Central memory CD8-positive, alpha-beta T cell (primary cell): Measurements from ENCODE around the gene TMEM185B.

Experiments used
- ATAC-seq: fragments of 150-1000 bp; cut with Tn5 transposase; replicated peaks from 2 replicates; pipeline ENCODE4 v1.10.0; 2022; ENCODE audit warnings: mild to moderate bottlenecking, moderate FRiP score, moderate number of reproducible peaks; ENCODE audit not compliant: poor library complexity, severe bottlenecking; ENCODE audit errors: extremely low read depth
- DNase-seq, 2 donors: peaks; one replicate each; pipeline ENCODE4 v3.0.0; 2021; ENCODE audit warnings: low spot score in 2 of 2
- H3K27ac Mint-ChIP-seq: one replicate; pipeline ENCODE4 v1.8.0; 2022; ENCODE audit warnings: low read depth, mild to moderate bottlenecking, moderate library complexity, mixed read lengths
- H3K27me3 Mint-ChIP-seq: one replicate; pipeline ENCODE4 v1.8.0; 2022; ENCODE audit warnings: mixed read lengths
- H3K36me3 Mint-ChIP-seq: one replicate; pipeline ENCODE4 v1.8.0; 2022; ENCODE audit warnings: mild to moderate bottlenecking, moderate library complexity, mixed read lengths; ENCODE audit not compliant: insufficient read depth
- H3K4me1 Mint-ChIP-seq: one replicate; pipeline ENCODE4 v1.8.0; 2022; ENCODE audit warnings: mixed read lengths
- H3K4me3 Mint-ChIP-seq: one replicate; pipeline ENCODE4 v1.8.0; 2022; ENCODE audit warnings: mild to moderate bottlenecking, moderate library complexity, mixed read lengths
- H3K9me3 Mint-ChIP-seq: one replicate; pipeline ENCODE4 v1.8.0; 2022; ENCODE audit warnings: mixed read lengths

Gene TMEM185B

DNA sequence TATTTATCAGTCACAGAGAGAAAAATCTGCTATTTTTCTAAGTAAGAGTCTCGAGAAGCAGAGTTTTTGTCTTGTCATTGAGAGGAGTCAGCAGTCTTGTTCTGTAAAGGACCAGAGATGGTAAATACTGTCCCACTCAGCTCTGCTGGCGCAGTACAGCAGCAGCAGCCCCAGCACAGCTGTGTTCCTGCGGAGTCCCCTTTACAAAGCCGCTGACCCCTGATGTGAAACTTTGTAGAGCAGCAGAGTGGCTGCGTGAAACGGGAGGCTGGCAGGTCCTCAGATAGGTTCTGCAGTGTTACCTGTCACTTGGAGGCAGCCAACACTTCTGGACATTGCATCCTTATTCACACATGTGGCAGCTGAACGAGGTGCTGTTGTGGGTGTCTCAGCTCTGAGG lies 45.2 kb downstream of the TMEM185B start:
- Mint-ChIP-seq H3K9me3 (no peaks in the 10 kb centered on the region), H3K27me3 (no peaks in the 10 kb centered on the region), H3K4me1 (peaks cover 37% of the 10 kb centered on the region), H3K36me3 (peaks cover 9% of the 10 kb centered on the region), H3K4me3 (peak overlapping the region; percentile 85), H3K27ac (peak overlapping the region; percentile 96)
- DNase-seq: no peak
- no peak for ATAC-seq

DNA sequence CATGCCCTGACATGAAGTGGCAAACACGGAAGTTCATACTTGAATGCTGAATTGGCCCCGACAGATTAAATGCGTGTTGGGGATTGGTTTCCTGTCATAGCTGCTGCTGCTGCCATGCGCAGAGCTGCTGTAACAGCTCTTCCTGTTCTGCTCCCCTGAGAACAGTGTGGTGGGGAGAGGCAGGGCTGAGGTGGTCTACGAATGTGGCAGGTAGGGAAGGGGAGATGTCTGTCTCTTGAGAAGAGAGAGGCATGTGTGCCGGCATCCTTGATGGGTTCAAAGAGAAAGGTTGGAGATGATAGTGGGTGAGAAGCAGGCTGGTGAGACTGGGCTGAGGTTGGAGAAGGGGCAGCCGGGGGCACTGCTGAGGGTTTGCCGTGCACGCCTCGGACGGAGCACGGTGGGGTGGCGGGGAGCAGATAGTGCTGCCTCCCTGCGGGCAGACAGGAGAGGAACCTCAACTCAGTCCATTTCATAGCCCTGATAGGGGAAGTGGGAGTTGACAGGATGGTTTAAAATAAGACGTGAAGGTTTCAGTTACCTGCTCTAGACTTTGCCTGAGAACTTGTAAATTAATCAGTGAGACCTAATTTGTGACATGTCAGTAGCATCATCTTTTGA lies 46.1 kb downstream of the TMEM185B start:
- Mint-ChIP-seq H3K9me3 (no peaks in the 10 kb centered on the region), H3K27ac (peak overlapping the region; percentile 96), H3K27me3 (no peaks in the 10 kb centered on the region), H3K36me3 (peaks cover 9% of the 10 kb centered on the region), H3K4me3 (peak overlapping the region; percentile 85), H3K4me1 (peaks cover 31% of the 10 kb centered on the region)
- peak; percentile 68 to 75 for DNase-seq
- peak; percentile 94 for ATAC-seq

DNA sequence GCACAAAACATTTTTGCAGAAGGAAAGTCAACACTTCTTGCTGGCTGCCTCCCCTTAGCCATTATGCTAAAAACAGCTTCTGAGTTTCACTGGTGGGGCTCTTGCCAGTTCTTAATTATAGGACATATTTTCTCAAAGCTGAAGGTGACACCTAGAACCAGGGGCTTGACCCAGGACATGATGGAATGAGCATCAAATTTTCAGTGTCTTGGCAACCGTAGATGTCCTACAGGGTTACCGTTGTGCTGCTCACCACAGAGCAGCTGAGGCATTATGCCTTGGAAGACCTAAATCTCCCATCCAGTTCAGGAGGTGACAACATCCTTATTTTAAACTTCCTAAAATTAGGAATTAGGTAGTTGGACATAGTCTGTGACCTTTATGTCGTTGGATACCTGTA lies 46.7 kb downstream of the TMEM185B start:
- Mint-ChIP-seq H3K9me3 (no peaks in the 10 kb centered on the region), H3K4me1 (peaks cover 25% of the 10 kb centered on the region)
- no peak for ATAC-seq

DNA sequence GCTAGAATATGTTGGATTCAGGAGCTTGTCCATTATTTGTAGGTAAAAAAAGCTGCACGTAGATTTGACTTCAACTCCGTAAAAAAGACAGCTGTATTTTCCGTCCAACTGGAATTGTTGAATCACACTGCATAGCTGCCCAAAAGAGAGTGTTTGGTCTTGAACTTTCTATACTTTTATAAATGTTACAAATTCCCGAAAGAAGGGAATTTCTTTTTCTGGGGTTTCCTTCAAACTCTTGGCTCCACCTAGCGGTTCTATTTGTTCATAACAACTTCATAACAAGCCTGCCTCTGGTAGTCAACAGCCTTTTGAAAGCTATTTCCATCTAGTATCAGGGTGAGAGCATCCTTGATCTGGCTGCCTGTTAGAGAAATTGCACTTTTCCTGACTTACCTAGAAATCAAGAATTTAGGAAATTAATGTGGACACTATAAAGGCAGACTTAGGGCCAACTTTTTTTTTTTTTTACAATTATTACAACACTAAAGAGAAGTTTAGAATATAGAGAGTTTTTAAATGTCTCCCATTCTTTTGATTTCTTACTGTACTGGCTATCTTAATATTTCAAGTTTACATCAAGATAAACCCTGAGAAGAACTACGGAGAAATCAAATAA lies 48.1 kb downstream of the TMEM185B start:
- Mint-ChIP-seq H3K36me3 (peaks cover 6% of the 10 kb centered on the region), H3K9me3 (no peaks in the 10 kb centered on the region), H3K27me3 (no peaks in the 10 kb centered on the region), H3K4me1 (peaks cover 22% of the 10 kb centered on the region), H3K27ac (no peak overlapping the region), H3K4me3 (no peak overlapping the region)
- no peak for DNase-seq
- ATAC-seq: no peak

More for the DNA sequence above, 46.7 kb downstream of the TMEM185B start:
- Mint-ChIP-seq H3K4me3 (peak overlapping the region; percentile 85), H3K27me3 (no peaks in the 10 kb centered on the region), H3K27ac (peak overlapping the region; percentile 96), H3K36me3 (peaks cover 6% of the 10 kb centered on the region)
- no peak for DNase-seq
